Heart right ventricle (tissue), 16 donors: Measurements from ENCODE around the gene GLOD4. TPM values are rescaled to one million over a fixed set of nuclear protein-coding genes. Genes with fewer than 3 reads are reported as not detected.
A peak's percentile ranks its signal among the peaks of the same experiment; 100 is the strongest.
"Not testable (repeated sequence)": the region's sequence is repeated elsewhere in the genome, so short reads cannot be mapped to it uniquely, and the experiment has no call there.

Source experiments
- ATAC-seq, 8 donors: fragments of 200-7000 bp; cut with Tn5 transposase; one replicate each; pipeline ENCODE4 v1.9.1; 2020; ENCODE audit warnings: mild to moderate bottlenecking in 8 of 8, moderate library complexity in 8 of 8, moderate number of reproducible peaks in 1 of 8
- DNase-seq, 2 donors: peaks; one replicate each; pipeline ENCODE4 v3.0.0-alpha.2; 2020
- H3K27ac ChIP-seq, 10 donors: fragments of 200-600 bp; sonication (generic) in 2 of 10; one replicate each; pipeline versions ENCODE4 v1.5.0 to v1.8.0; 2020 to 2022; ENCODE audit warnings: mild to moderate bottlenecking in 3 of 10
- H3K27me3 ChIP-seq, 7 donors: fragments of 200-600 bp; one replicate each; pipeline ENCODE4 v1.8.0; 2021 to 2022; ENCODE audit warnings: mild to moderate bottlenecking in 2 of 7
- H3K36me3 ChIP-seq, 9 donors: fragments of 200-600 bp; sonication (generic) in 1 of 9; one replicate each; pipeline versions ENCODE4 v1.5.0 to v1.8.0; 2020 to 2022; ENCODE audit warnings: mild to moderate bottlenecking in 2 of 9
- H3K4me1 ChIP-seq, 9 donors: fragments of 200-600 bp; sonication (generic) in 1 of 9; one replicate each; pipeline versions ENCODE4 v1.5.0 to v1.8.0; 2020 to 2022; ENCODE audit warnings: mild to moderate bottlenecking in 4 of 9
- H3K4me3 ChIP-seq, 10 donors: fragments of 200-600 bp; sonication (generic) in 2 of 10; one replicate each; pipeline versions ENCODE4 v1.5.0 to v1.8.0; 2020 to 2022; ENCODE audit warnings: mild to moderate bottlenecking in 7 of 10, moderate library complexity in 2 of 10
- H3K9me3 ChIP-seq, 11 donors: fragments of 200-600 bp in 10 of 11; sonication (generic) in 2 of 11; one replicate each; pipeline versions ENCODE4 v1.5.0 to v1.8.0; 2013 to 2022; ENCODE audit warnings: mild to moderate bottlenecking in 2 of 11, control low read depth in 1 of 11, moderate library complexity in 1 of 11
- CTCF ChIP-seq, 9 donors: fragments of 200-600 bp; sonication (generic) in 2 of 9; IDR thresholded peaks; one replicate each; pipeline versions ENCODE4 v1.5.0 to v1.8.0; 2021 to 2022; ENCODE audit warnings: antibody characterized with exemption in 9 of 9, mild to moderate bottlenecking in 5 of 9, moderate library complexity in 1 of 9
- WGBS, 2 donors: extraction: QIAGEN DNeasy Blood & Tissue Kit; methylation state at CpG; one replicate each; pipeline ENCODE4 v1.1.7; 2013; ENCODE audit warnings: inconsistent platforms in 1 of 2; 5-methylcytosine and 5-hydroxymethylcytosine counted together
- intact Hi-C, 10 donors: fragments of 100-400 bp; cut with DNase I; formaldehyde crosslinking; loops; one replicate each; pipeline versions ENCODE4 v1.11.1 to v1.14.2; 2022
- long read RNA-seq, 3 donors: library from polyadenylated mRNA; unstranded; transcript quantifications; one replicate each; pipeline ENCODE4 v2.0.0, GENCODE V29; 2020 to 2021
- polyA plus RNA-seq, 2 donors: library from polyadenylated mRNA; stranded (reverse); fragments of 200-250 nt; gene quantifications; one replicate each; pipeline ENCODE4 v1.2.3, GENCODE V29; 2013
- total RNA-seq, 10 donors: library from RNA; stranded (reverse); fragmentation: NEBNext Ultra II Directional in 3 of 10; extraction: Animal tissue kit (Norgen Biotek cat#: 25700) in 3 of 10; gene quantifications; one replicate each; pipeline versions ENCODE4 v1.2.1 to v1.2.4, GENCODE V29; 2021 to 2023
- donor health status: Arrhythmogenic right ventricular cardiomyopathy.
- donor health status: ischemic (EF 13 %, LVEDD 7.1; RV severe dilation, severe dysfunction).
- donor health status: healthy with polysubstance abuse.
- donor health status: DM: no; HTN: yes; CAD: no.
- donor health status: DM: no; HTN: no; CAD: no.
- donor health status: ischemic (EF 25% LVEDD 6.9; RV normal size, moderate dysfunction).
- donor health status: ischemic (EF 25% LVEDD 5.7; RV mildly dilated, moderate dysfunction).
- donor health status: healthy.
- donor health status: DM: yes; HTN: yes; CAD: no.
- donor health status: Ischemic cardiomyopathy.
- donor health status: ischemic (EF 35%, LVEDD 5.7; RV mildly dilated, moderate dysfunction).
- donor health status: nonischemic (EF 11% LVEDD 7.7; RV severe dilation, severe dysfunction).
- donor health status: DM: yes; HTN: yes; CAD: no.
- donor health status: PGD.
- donor health status: ischemic (EF 29% LVEDD 5.4; RV normal size, mild dysfunction).
- donor health status: nonischemic (EF 23%, LVEDD 6.1; RV moderate dilation, normal function).

Gene GLOD4
- total RNA-seq (10 to 100 TPM; 23.7 to 47.5 (median 28.2) TPM), polyA plus RNA-seq (10 to 100 TPM; 16.5 to 19.2 TPM)
- long read RNA-seq, donor 1, transcript GLOD4-202 (9 exons, 2,059 nt): major isoform, 18 of 24 reads
- long read RNA-seq, donor 1, partial matches to known transcripts: 4 of 24 reads
- long read RNA-seq, donor 1, other reads (novel, unspliced or antisense): 2 of 24 reads
- long read RNA-seq, donor 2, transcript GLOD4-202 (9 exons, 2,059 nt): major isoform, 24 of 33 reads
- long read RNA-seq, donor 2, partial matches to known transcripts: 5 of 33 reads
- long read RNA-seq, donor 2, other reads (novel, unspliced or antisense): 3 of 33 reads
- long read RNA-seq, donor 3, transcript GLOD4-202 (9 exons, 2,059 nt): major isoform, 87 of 99 reads
- long read RNA-seq, donor 3, partial matches to known transcripts: 5 of 99 reads
- long read RNA-seq, donor 3, other reads (novel, unspliced or antisense): 3 of 99 reads

GRCh38 chr17:781805-782731, at the start of gene GLOD4, which contains the start of gene MRM3:
GLOD4 (minus strand) TSS chr17:782280; CDS start chr17:782255, 25 bp downstream.
MRM3 (plus strand) TSS chr17:782353; CDS start chr17:782379, 26 bp downstream.
- H3K4me1 ChIP-seq: peaks cover 11 to 33% (median 29%) of the 10 kb centered on the region in 9 donors
- H3K36me3 ChIP-seq: peaks cover 0 to 50% (median 9%) of the 10 kb centered on the region in 9 donors
- H3K4me3 ChIP-seq: peak within 1 kb of the TSS; percentile 65 to 100 (median 96)
- peak within 1 kb of the TSS in 9 of 10 donors; percentile 76 to 93 (median 86) for H3K27ac ChIP-seq
- WGBS, 2 donors: 0% methylated on average over 87 of the region's 87 CpGs
- H3K9me3 ChIP-seq: no peaks in the 10 kb centered on the region
- intact Hi-C loops: no loop called here
- ATAC-seq (peak; percentile 97 to 99 (median 99)), DNase-seq (peak; percentile 92 to 94)
- TF ChIP-seq CTCF (IDR thresholded peaks at IDR 0.05): peak in 5 of 9 donors; percentile 9 to 39 (median 28)
- H3K27me3 ChIP-seq: no peaks in the 10 kb centered on the region

- Histone ChIP-seq H3K9me3 (peaks cover 0 to 8% (median 0%) of the 10 kb centered on the region in 11 donors), H3K4me1 (no peaks in the 10 kb centered on the region), H3K27ac (no peak overlapping the region), H3K4me3 (no peak overlapping the region), H3K36me3 (peaks cover 0 to under 1% (median 0%) of the 10 kb centered on the region in 9 donors), H3K27me3 (no peaks in the 10 kb centered on the region)
- no peak for TF ChIP-seq CTCF (IDR thresholded peaks at IDR 0.05)
- ATAC-seq: no peak
- intact Hi-C loops: no loop called here
- WGBS, 2 donors: 75 to 86% methylated on average over 7 of the region's 7 CpGs
- no peak for DNase-seq
Measured at GRCh38 chr17:830950-831349, 48.9 kb upstream of the GLOD4 start.

- no peak overlapping the region for H3K27ac ChIP-seq
- H3K4me3 ChIP-seq: no peak overlapping the region
- intact Hi-C loops: no loop called here
- ATAC-seq (no peak), DNase-seq (no peak)
- no peaks in the 10 kb centered on the region for H3K4me1 ChIP-seq
- TF ChIP-seq CTCF (IDR thresholded peaks at IDR 0.05): no peak
- H3K9me3 ChIP-seq: peaks cover 0 to 8% (median 0%) of the 10 kb centered on the region in 11 donors
- no peaks in the 10 kb centered on the region for H3K27me3 ChIP-seq
- peaks cover 0 to 7% (median 0%) of the 10 kb centered on the region in 9 donors for H3K36me3 ChIP-seq
- WGBS, 2 donors: 82 to 88% methylated on average over 19 of the region's 19 CpGs
Measured at GRCh38 chr17:830381-830780, 48.3 kb upstream of the GLOD4 start.

GRCh38 chr17:829614-830013, 47.5 kb upstream of the GLOD4 start:
- ATAC-seq, DNase-seq, H3K4me3 ChIP-seq, H3K4me1 ChIP-seq, H3K27ac ChIP-seq, H3K9me3 ChIP-seq, H3K27me3 ChIP-seq: not testable (repeated sequence)
- WGBS, 2 donors: 73 to 99% methylated on average over 3 of the region's 3 CpGs
- H3K36me3 ChIP-seq: peaks cover 0 to 14% (median 0%) of the 10 kb centered on the region in 9 donors
- intact Hi-C loops: loop anchor here in 1 of 10 donors (10.0 kb wide), 1 partner anchor 125 kb away; no protein-coding TSS in a partner anchor
